GM13977 (cell line): Measurements from ENCODE around the gene INPP4B.

Source experiments
- DNase-seq: peaks from one replicate; pipeline ENCODE4 v3.0.0; 2012; ENCODE audit warnings: low spot score
- CTCF ChIP-seq: IDR thresholded peaks from 2 replicates; pipeline ENCODE4 v1.5.1; 2012; ENCODE audit warnings: mild to moderate bottlenecking, control low read depth; ENCODE audit not compliant: insufficient read depth; ENCODE audit errors: extremely low read depth, missing control alignments
- in situ Hi-C: fragments of 300-500 bp; cut with MboI; formaldehyde crosslinking; loops from one replicate; pipeline ENCODE4 v1.12.0; 2022; ENCODE audit warnings: low sequenced_read_pairs, low pct_unique_long_range_greater_than_20kb, mixed read lengths, inconsistent platforms; ENCODE audit not compliant: unreplicated experiment

INPP4B gene

GRCh38 chr4:142585411-142585810, 260.7 kb downstream of the INPP4B start:
- in situ Hi-C loops: no loop called here
- no peak for TF ChIP-seq CTCF
- DNase-seq: no peak

GRCh38 chr4:142583708-142584107, 262.4 kb downstream of the INPP4B start:
- no peak for TF ChIP-seq CTCF
- in situ Hi-C loops: no loop called here
- no peak for DNase-seq

GRCh38 chr4:142582340-142582739, 263.8 kb downstream of the INPP4B start:
- DNase-seq: no peak
- in situ Hi-C loops: no loop called here
- no peak for TF ChIP-seq CTCF

GRCh38 chr4:142581881-142582280, 264.2 kb downstream of the INPP4B start:
- no peak for TF ChIP-seq CTCF
- in situ Hi-C loops: no loop called here
- DNase-seq: no peak

GRCh38 chr4:142579443-142579842, 266.7 kb downstream of the INPP4B start:
- no peak for DNase-seq
- no peak for TF ChIP-seq CTCF
- in situ Hi-C loops: no loop called here

- in situ Hi-C loops: no loop called here
- no peak for TF ChIP-seq CTCF
- DNase-seq: no peak
Observed at GRCh38 chr4:142574306-142574705, 271.8 kb downstream of the INPP4B start.

- no peak for DNase-seq
- TF ChIP-seq CTCF: no peak
- in situ Hi-C loops: no loop called here
Observed at GRCh38 chr4:142572071-142572470, 274.0 kb downstream of the INPP4B start.
